Stimulated activated CD8-positive, alpha-beta memory T cell treated with anti-CD3 and anti-CD28 coated beads, Interleukin-2, amount 100 ng/mL, for 48 hours (primary cell): Measurements from ENCODE around the gene SYCE3.
A peak's percentile ranks its signal among the peaks of the same experiment; 100 is the strongest.

ENCODE experiments used
- DNase-seq, 2 donors: peaks; one replicate each; pipeline ENCODE4 v3.0.0-alpha.2; 2020; ENCODE audit warnings: low read depth in 2 of 2

The SYCE3 gene

GRCh38 chr22:50531546-50531961 is 31.2 kb downstream of the SYCE3 start:
- no peak for DNase-seq

- DNase-seq: peak; percentile 73 to 85
Observed at GRCh38 chr22:50530877-50531545, 31.7 kb downstream of the SYCE3 start.

- no peak for DNase-seq
Observed at GRCh38 chr22:50530580-50530876, 32.2 kb downstream of the SYCE3 start.

- DNase-seq: peak in 1 of 2 donors; percentile 74
Observed at GRCh38 chr22:50529897-50530579, 32.7 kb downstream of the SYCE3 start, which contains the start of gene TYMP. Gene TYMP, minus strand, starts transcription at chr22:50530012. Its CDS starts 303 bp downstream, at chr22:50529709.

GRCh38 chr22:50529416-50529896 is 33.3 kb downstream of the SYCE3 start:
- DNase-seq: no peak

GRCh38 chr22:50528682-50529415 is 33.9 kb downstream of the SYCE3 start:
- no peak for DNase-seq

GRCh38 chr22:50527921-50528681 is 34.6 kb downstream of the SYCE3 start:
- no peak for DNase-seq

GRCh38 chr22:50526834-50527801 is 35.6 kb downstream of the SYCE3 start:
- DNase-seq: no peak

- DNase-seq: peak; percentile 85 to 86
Observed at GRCh38 chr22:50526108-50526833, 36.4 kb downstream of the SYCE3 start.

- no peak for DNase-seq
Observed at GRCh38 chr22:50525858-50526107, 36.9 kb downstream of the SYCE3 start.

GRCh38 chr22:50525104-50525857 is 37.4 kb downstream of the SYCE3 start, which contains the start of gene SCO2:
Gene SCO2, minus strand, starts transcription at chr22:50525598. Its CDS starts 1,187 bp downstream, at chr22:50524411.
- peak; percentile 97 to 98 for DNase-seq

- no peak for DNase-seq
Observed at GRCh38 chr22:50524676-50525103, 38.0 kb downstream of the SYCE3 start.

GRCh38 chr22:50523806-50524675 is 38.7 kb downstream of the SYCE3 start:
- no peak for DNase-seq

- DNase-seq: no peak
Observed at GRCh38 chr22:50523458-50523805, 39.3 kb downstream of the SYCE3 start.

GRCh38 chr22:50522806-50523438 is 39.8 kb downstream of the SYCE3 start:
- DNase-seq: no peak

GRCh38 chr22:50522208-50522805 is 40.4 kb downstream of the SYCE3 start:
- DNase-seq: no peak

- DNase-seq: no peak
Observed at GRCh38 chr22:50521710-50522109, 41.0 kb downstream of the SYCE3 start.
